Loucy (cell line): ENCODE results near the gene SMYD5.
"Not testable (repeated sequence)": the region's sequence is repeated elsewhere in the genome, so short reads cannot be mapped to it uniquely, and the experiment has no call there.

Source experiments
- H2AFZ ChIP-seq: fragments of 200-600 bp; sonication (generic); 2 replicates; pipeline ENCODE4 v1.6.0; 2016; ENCODE audit warnings: antibody characterized with exemption, mild to moderate bottlenecking, low read length, moderate library complexity
- H3F3A ChIP-seq: fragments of 200-600 bp; 2 replicates; pipeline ENCODE4 v1.6.0; 2016; ENCODE audit warnings: antibody characterized with exemption, low read depth, mild to moderate bottlenecking
- H3K27me3 ChIP-seq: fragments of 200-600 bp; sonication (generic); 2 replicates; pipeline ENCODE4 v1.6.1; 2014; ENCODE audit warnings: low read length, mild to moderate bottlenecking; ENCODE audit not compliant: insufficient read depth, poor library complexity, severe bottlenecking
- H3K36me3 ChIP-seq: fragments of 200-600 bp; sonication (generic); 2 replicates; pipeline ENCODE4 v1.6.1; 2016; ENCODE audit warnings: low read length; ENCODE audit not compliant: insufficient read depth
- H3K4me1 ChIP-seq: fragments of 200-600 bp; sonication (generic); 2 replicates; pipeline ENCODE4 v1.5.1; 2014; ENCODE audit warnings: low read length, mild to moderate bottlenecking; ENCODE audit not compliant: insufficient read depth, poor library complexity, severe bottlenecking
- H3K4me2 ChIP-seq: fragments of 200-600 bp; sonication (generic); 2 replicates; pipeline ENCODE4 v1.6.0; 2014; ENCODE audit warnings: antibody characterized with exemption, low read length, low read depth, mild to moderate bottlenecking; ENCODE audit not compliant: poor library complexity, severe bottlenecking
- H3K4me3 ChIP-seq: fragments of 200-600 bp; sonication (generic); 2 replicates; pipeline ENCODE4 v1.5.1; 2014; ENCODE audit warnings: low read length, mild to moderate bottlenecking, mixed read lengths; ENCODE audit not compliant: poor library complexity, severe bottlenecking
- H3K79me2 ChIP-seq: fragments of 200-600 bp; sonication (generic); 2 replicates; pipeline ENCODE4 v1.6.1; 2014; ENCODE audit warnings: low read length; ENCODE audit not compliant: insufficient read depth
- H3K9ac ChIP-seq: fragments of 200-600 bp; sonication (generic); 2 replicates; pipeline ENCODE4 v1.6.0; 2014; ENCODE audit warnings: mild to moderate bottlenecking, low read depth, low read length, moderate library complexity; ENCODE audit not compliant: poor library complexity, severe bottlenecking
- H3K9me2 ChIP-seq: fragments of 200-600 bp; sonication (generic); replicated peaks from 2 replicates; pipeline ENCODE4 v1.6.1; 2016; ENCODE audit warnings: low read depth, low read length, mixed read lengths
- H3K9me3 ChIP-seq: fragments of 200-600 bp; sonication (generic); 2 replicates; pipeline ENCODE4 v1.6.1; 2014; ENCODE audit warnings: mild to moderate bottlenecking, antibody characterized with exemption, low read length, low read depth; ENCODE audit not compliant: insufficient read depth
- H4K20me1 ChIP-seq: fragments of 200-600 bp; sonication (generic); 2 replicates; pipeline ENCODE4 v1.6.0; 2014; ENCODE audit warnings: antibody characterized with exemption, low read length, mild to moderate bottlenecking; ENCODE audit not compliant: insufficient read depth, poor library complexity, severe bottlenecking
- CTCF ChIP-seq: fragments of 200-600 bp; sonication (generic); conservative IDR thresholded peaks from 2 replicates; pipeline ENCODE4 v1.5.1; 2014; ENCODE audit warnings: mild to moderate bottlenecking, antibody characterized with exemption, low read length
- EZH2phosphoT487 ChIP-seq: fragments of 200-600 bp; IDR thresholded peaks from 2 replicates; pipeline ENCODE4 v1.6.1; 2018; ENCODE audit warnings: antibody characterized with exemption, mild to moderate bottlenecking, moderate library complexity, borderline replicate concordance

The SMYD5 gene

GRCh38 chr2:73259704-73260337, 45.8 kb downstream of the SMYD5 start:
- Histone ChIP-seq H3K4me3 (no peak overlapping the region), H3K27me3 (no peaks in the 10 kb centered on the region), H3K4me2 (no peak overlapping the region), H3K36me3 (peaks cover 58% of the 10 kb centered on the region; the same call in 1 of the 2 replicates), H3K9me2 (no peaks in the 10 kb centered on the region), H3K9me3 (no peaks in the 10 kb centered on the region), H3K4me1 (no peaks in the 10 kb centered on the region), H3K79me2 (no peaks in the 10 kb centered on the region), H4K20me1 (no peaks in the 10 kb centered on the region), H2AFZ (no peak overlapping the region), H3F3A (no peaks in the 10 kb centered on the region), H3K9ac (no peak overlapping the region)
- no peak for TF ChIP-seq CTCF
- no peak for TF ChIP-seq EZH2phosphoT487

GRCh38 chr2:73260338-73260984, 46.4 kb downstream of the SMYD5 start:
- H3K9me3 ChIP-seq: no peaks in the 10 kb centered on the region
- no peak overlapping the region for H3K9ac ChIP-seq
- peaks cover 56% of the 10 kb centered on the region; the same call in 1 of the 2 replicates for H3K36me3 ChIP-seq

GRCh38 chr2:73262108-73262651, 48.1 kb downstream of the SMYD5 start:
- TF ChIP-seq EZH2phosphoT487 (no peak), CTCF (no peak)
- no peaks in the 10 kb centered on the region for H4K20me1 ChIP-seq

More at GRCh38 chr2:73260338-73260984, 46.4 kb downstream of the SMYD5 start:
- no peaks in the 10 kb centered on the region for H3K79me2 ChIP-seq
- H3K4me2 ChIP-seq: no peak overlapping the region
- no peaks in the 10 kb centered on the region for H3K4me1 ChIP-seq
- no peak overlapping the region for H3K4me3 ChIP-seq
- TF ChIP-seq CTCF (peak; percentile 49), EZH2phosphoT487 (no peak)
- no peaks in the 10 kb centered on the region for H3K27me3 ChIP-seq
- H3F3A ChIP-seq: no peaks in the 10 kb centered on the region
- no peaks in the 10 kb centered on the region for H4K20me1 ChIP-seq
- no peak overlapping the region for H2AFZ ChIP-seq
- no peaks in the 10 kb centered on the region for H3K9me2 ChIP-seq

GRCh38 chr2:73262691-73263429, 48.8 kb downstream of the SMYD5 start:
- H3K4me3 ChIP-seq, H3K79me2 ChIP-seq, H3K9me3 ChIP-seq, H4K20me1 ChIP-seq, H3F3A ChIP-seq, H2AFZ ChIP-seq, H3K4me2 ChIP-seq, H3K27me3 ChIP-seq, H3K9ac ChIP-seq, H3K9me2 ChIP-seq, H3K4me1 ChIP-seq: not testable (repeated sequence)
- peaks cover 58% of the 10 kb centered on the region; the same call in 1 of the 2 replicates for H3K36me3 ChIP-seq

More at GRCh38 chr2:73262108-73262651, 48.1 kb downstream of the SMYD5 start:
- Histone ChIP-seq H3K4me3 (no peak overlapping the region), H3K9me2 (no peaks in the 10 kb centered on the region), H3K36me3 (peaks cover 56% of the 10 kb centered on the region; the same call in 1 of the 2 replicates), H3K4me1 (no peaks in the 10 kb centered on the region), H3K4me2 (no peak overlapping the region), H3K9ac (no peak overlapping the region), H3K9me3 (no peaks in the 10 kb centered on the region), H3K79me2 (no peaks in the 10 kb centered on the region), H3K27me3 (no peaks in the 10 kb centered on the region), H2AFZ (no peak overlapping the region), H3F3A (no peaks in the 10 kb centered on the region)
